HG02642 (cell line): ENCODE measurements around the gene ABTB1.

ENCODE experiments used
- ATAC-seq: cut with Tn5 transposase; IDR thresholded peaks from one replicate; pipeline ENCODE4 v1.9.1; 2021; ENCODE audit warnings: mild to moderate bottlenecking; ENCODE audit not compliant: unreplicated experiment, poor library complexity

The ABTB1 gene

GRCh38 chr3:127716384-127716783, 43.6 kb downstream of the ABTB1 start:
- no peak for ATAC-seq

- ATAC-seq: no peak
Observed at GRCh38 chr3:127717357-127718244, 44.8 kb downstream of the ABTB1 start.

DNA sequence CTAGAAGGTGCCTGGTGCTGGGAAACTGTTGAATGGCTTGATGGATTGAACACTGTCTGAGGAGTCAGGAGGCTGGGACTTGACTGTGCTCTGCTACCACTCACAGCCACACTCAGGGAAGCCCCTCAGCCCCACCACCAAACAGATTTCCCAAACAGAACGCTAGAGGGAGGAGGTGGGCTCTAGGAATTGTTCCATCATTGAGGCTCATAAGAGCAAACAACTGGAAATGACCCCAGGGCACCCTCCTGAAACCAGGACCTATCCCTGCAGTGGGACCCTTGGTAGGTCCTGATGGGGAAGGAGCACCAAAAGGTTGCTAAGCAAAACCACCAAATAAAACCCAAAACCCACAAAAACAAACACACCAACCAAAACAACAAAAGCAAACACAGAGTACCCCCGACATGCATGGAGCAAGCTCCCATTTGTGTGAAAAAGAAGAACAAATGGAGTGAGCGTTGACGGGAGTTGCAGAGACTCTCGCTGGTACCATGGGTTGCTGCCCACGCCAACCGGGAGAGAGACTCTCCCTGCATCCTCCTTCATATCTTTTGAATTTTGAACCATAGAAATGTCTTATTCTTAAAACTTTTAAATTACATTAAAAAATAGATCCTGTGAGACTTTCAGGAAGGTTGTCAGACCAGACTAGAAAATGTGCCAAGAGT, 45.6 kb downstream of the ABTB1 start:
- no peak for ATAC-seq

GRCh38 chr3:127718916-127719290, 46.2 kb downstream of the ABTB1 start:
- ATAC-seq: no peak

DNA sequence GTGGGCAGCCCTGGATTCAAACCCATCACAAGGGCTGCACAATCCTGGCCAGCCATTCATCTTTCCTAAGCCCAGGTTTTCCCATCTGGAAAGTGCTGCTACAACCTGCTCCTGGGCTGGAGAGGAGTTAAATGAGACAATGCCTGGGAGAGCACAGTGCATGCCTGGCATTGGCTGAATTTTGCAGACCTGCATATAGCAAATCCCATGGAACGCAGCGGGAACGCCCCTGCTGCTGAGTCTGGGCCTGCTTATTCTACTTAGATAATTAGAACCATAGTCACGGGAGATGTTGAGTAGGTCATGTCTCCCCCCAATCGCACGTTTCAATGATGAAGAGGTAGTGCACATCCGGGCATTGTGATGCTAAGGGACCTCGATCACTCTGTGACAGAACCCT, 46.6 kb downstream of the ABTB1 start:
- no peak for ATAC-seq

DNA sequence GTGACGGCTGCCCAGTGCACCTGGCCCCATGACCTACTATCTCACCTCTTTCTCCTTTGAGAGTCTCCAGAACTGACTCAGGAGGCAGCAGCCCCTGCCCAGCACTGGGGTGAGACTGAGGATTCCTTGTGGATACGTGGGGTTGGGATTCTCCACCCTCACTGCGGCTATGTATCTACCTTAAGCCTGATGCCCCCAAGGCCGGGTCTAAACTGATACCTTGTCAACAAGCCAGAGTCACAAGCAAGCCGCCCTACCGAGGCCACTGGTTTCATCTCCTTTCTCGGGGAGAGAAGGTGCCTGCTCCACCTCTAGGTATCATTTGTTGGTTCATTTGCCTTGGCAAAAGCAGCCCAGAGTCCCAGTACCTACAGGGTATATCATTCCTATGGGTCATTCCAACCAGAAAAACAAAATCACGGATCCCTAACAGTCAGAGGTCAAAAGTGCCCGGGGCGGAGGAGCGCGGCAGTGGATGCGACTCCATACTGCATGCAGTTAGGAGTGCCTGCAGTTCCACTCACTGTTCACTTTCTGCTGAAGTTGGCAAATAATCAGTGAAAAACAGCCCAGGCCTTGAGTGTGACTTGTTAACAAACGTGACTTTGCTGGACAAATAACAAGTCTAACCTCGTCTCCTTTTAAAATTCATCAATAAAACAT, 47.5 kb downstream of the ABTB1 start:
- no peak for ATAC-seq

- no peak for ATAC-seq
Observed at GRCh38 chr3:127720985-127721935, 48.5 kb downstream of the ABTB1 start.

GRCh38 chr3:127722091-127722784, 49.5 kb downstream of the ABTB1 start:
- no peak for ATAC-seq

- no peak for ATAC-seq
Observed at GRCh38 chr3:127723011-127723567, 50.3 kb downstream of the ABTB1 start.

DNA sequence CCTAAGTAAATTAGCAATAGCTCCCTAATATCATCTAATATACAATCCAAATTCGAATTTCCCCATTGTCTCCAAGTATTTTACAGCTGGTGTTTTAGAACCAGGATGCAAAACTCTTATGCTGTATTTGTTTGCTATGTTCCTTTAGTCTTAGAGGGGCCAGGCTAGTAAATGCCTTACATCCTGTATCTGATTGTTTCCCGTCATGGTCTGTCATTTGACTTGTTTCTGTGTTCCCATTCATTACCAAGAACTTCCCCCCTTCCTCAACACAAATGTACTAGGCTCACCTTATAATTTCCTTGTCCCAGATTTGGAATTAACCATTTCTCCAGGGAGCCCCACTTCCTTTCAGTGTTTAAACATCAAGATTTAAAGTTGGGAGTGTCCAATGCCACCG, 54.1 kb downstream of the ABTB1 start:
- no peak for ATAC-seq

DNA sequence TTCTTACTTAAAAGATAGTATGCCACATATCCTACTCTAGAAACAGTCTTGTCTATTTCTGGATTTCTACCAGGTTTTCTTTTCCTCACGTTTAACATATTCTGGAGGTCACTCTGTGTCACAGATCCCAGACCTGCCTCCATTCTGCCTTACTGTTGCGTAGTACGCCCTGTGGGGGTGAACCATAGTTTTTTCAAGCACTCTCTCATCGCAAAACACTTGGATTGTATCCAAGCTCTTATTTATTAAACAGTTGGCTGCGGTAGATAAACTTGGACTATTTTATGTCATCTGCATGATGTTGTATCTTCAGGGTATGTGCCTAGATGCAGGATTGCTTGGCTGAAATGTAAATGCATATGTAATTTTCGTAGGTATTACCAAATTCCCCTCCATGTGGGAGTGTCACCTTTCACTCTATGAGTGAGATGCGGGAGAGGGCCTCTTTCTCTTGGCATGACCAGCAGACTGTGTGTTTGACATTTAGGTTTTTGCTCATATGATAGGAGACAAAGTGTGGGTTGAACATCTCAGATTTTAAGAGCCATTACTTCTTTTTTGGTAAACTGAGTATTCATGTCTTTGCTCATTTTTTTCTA, 55.8 kb downstream of the ABTB1 start:
- no peak for ATAC-seq

- ATAC-seq: peak; percentile 40
Observed at GRCh38 chr3:127729556-127730056, 56.9 kb downstream of the ABTB1 start.

GRCh38 chr3:127730171-127730570, 57.4 kb downstream of the ABTB1 start:
- ATAC-seq: no peak
